CD1c-positive myeloid dendritic cell (primary cell): ENCODE results near the gene CST7.
A peak's percentile ranks its signal among the peaks of the same experiment; 100 is the strongest.

ENCODE experiments used
- DNase-seq: peaks from one replicate; pipeline ENCODE4 v3.0.0-alpha.2; 2016; ENCODE audit errors: extremely low spot score

The CST7 gene

GRCh38 chr20:24964506-24964840 lies 15.4 kb downstream of the CST7 start:
- no peak for DNase-seq

- DNase-seq, result no peak
Measured at GRCh38 chr20:24965065-24965919, 16.2 kb downstream of the CST7 start.

- no peak for DNase-seq
Measured at GRCh38 chr20:24966317-24967012, 17.4 kb downstream of the CST7 start.

GRCh38 chr20:24968278-24968800 lies 19.3 kb downstream of the CST7 start:
- DNase-seq, result no peak

GRCh38 chr20:24969186-24970029 lies 20.3 kb downstream of the CST7 start:
- no peak for DNase-seq

GRCh38 chr20:24970030-24970553 lies 21.0 kb downstream of the CST7 start:
- no peak for DNase-seq

- DNase-seq, result peak; percentile 22
Measured at GRCh38 chr20:24970754-24971153, 21.7 kb downstream of the CST7 start.

GRCh38 chr20:24971376-24972101 lies 22.5 kb downstream of the CST7 start:
- DNase-seq, result no peak

- no peak for DNase-seq
Measured at GRCh38 chr20:24972341-24972740, 23.3 kb downstream of the CST7 start.

GRCh38 chr20:24977336-24977735 lies 28.3 kb downstream of the CST7 start:
- no peak for DNase-seq

- no peak for DNase-seq
Measured at GRCh38 chr20:24977797-24978196, 28.7 kb downstream of the CST7 start.

- DNase-seq, result no peak
Measured at GRCh38 chr20:24978513-24978912, 29.4 kb downstream of the CST7 start.

GRCh38 chr20:24979036-24979960 lies 30.2 kb downstream of the CST7 start:
- no peak for DNase-seq

GRCh38 chr20:24980291-24981053 lies 31.4 kb downstream of the CST7 start:
- DNase-seq, result no peak

- no peak for DNase-seq
Measured at GRCh38 chr20:24981282-24981681, 32.2 kb downstream of the CST7 start.

GRCh38 chr20:24981790-24982189 lies 32.7 kb downstream of the CST7 start:
- DNase-seq, result peak; percentile 66

- no peak for DNase-seq
Measured at GRCh38 chr20:24983896-24984295, 34.8 kb downstream of the CST7 start.

GRCh38 chr20:24984961-24985640 lies 36.0 kb downstream of the CST7 start:
- DNase-seq, result peak; percentile 44

- no peak for DNase-seq
Measured at GRCh38 chr20:24985802-24986201, 36.7 kb downstream of the CST7 start.
